Measurements from ENCODE around the gene DNAH12.
"Not testable (repeated sequence)": the region's sequence is repeated elsewhere in the genome, so short reads cannot be mapped to it uniquely, and the experiment has no call there.

DNAH12 gene

GRCh38 chr3:57538465-57538864 is 5.7 kb downstream of the DNAH12 start:
- DNase-seq = no peak

- DNase-seq = no peak
These were observed 14.0 kb downstream of the DNAH12 start for GRCh38 chr3:57530071-57530608.

GRCh38 chr3:57518276-57518915 is 25.7 kb downstream of the DNAH12 start:
- no peak for DNase-seq

GRCh38 chr3:57512166-57512565 is 32.0 kb downstream of the DNAH12 start:
- DNase-seq = no peak

GRCh38 chr3:57505901-57506300 is 38.2 kb downstream of the DNAH12 start:
- DNase-seq = no peak

- no peak for DNase-seq
These were observed 43.6 kb downstream of the DNAH12 start for GRCh38 chr3:57500506-57500905.

GRCh38 chr3:57497904-57498303 is 46.2 kb downstream of the DNAH12 start:
- DNase-seq = no peak

GRCh38 chr3:57484563-57484962 is 59.6 kb downstream of the DNAH12 start:
- DNase-seq = no peak

- not testable (repeated sequence) for DNase-seq
These were observed 67.0 kb downstream of the DNAH12 start for GRCh38 chr3:57477193-57477592.

- no peak for DNase-seq
These were observed 79.3 kb downstream of the DNAH12 start for GRCh38 chr3:57464801-57465200.

GRCh38 chr3:57464011-57464410 is 80.1 kb downstream of the DNAH12 start:
- no peak for DNase-seq

GRCh38 chr3:57451150-57451846 is 92.8 kb downstream of the DNAH12 start:
- DNase-seq = no peak

GRCh38 chr3:57449276-57449847 is 94.8 kb downstream of the DNAH12 start:
- not testable (repeated sequence) for DNase-seq

- not testable (repeated sequence) for DNase-seq
These were observed 95.7 kb downstream of the DNAH12 start for GRCh38 chr3:57448489-57448888.

- no peak for DNase-seq
These were observed 97.8 kb downstream of the DNAH12 start for GRCh38 chr3:57446318-57446841.

- no peak for DNase-seq
These were observed 99.7 kb downstream of the DNAH12 start for GRCh38 chr3:57444469-57444868.

GRCh38 chr3:57440144-57440543 is 104.0 kb downstream of the DNAH12 start:
- not testable (repeated sequence) for DNase-seq

GRCh38 chr3:57438460-57438859 is 105.7 kb downstream of the DNAH12 start:
- DNase-seq = not testable (repeated sequence)

GRCh38 chr3:57436195-57436761 is 107.9 kb downstream of the DNAH12 start:
- no peak for DNase-seq

- DNase-seq = no peak
These were observed 110.1 kb downstream of the DNAH12 start for GRCh38 chr3:57434041-57434440.

GRCh38 chr3:57423335-57423734 is 120.8 kb downstream of the DNAH12 start:
- DNase-seq = no peak

GRCh38 chr3:57421336-57421735 is 122.8 kb downstream of the DNAH12 start:
- no peak for DNase-seq

GRCh38 chr3:57420001-57420400 is 124.1 kb downstream of the DNAH12 start:
- no peak for DNase-seq
